Measurements from ENCODE around the gene RNF224. TPM values are rescaled to one million over a fixed set of nuclear protein-coding genes. Genes with fewer than 3 reads are reported as not detected.

The RNF224 gene
- total RNA-seq, result not detected
- polyA plus RNA-seq, result not detected

- Histone ChIP-seq H3K9me3 (ENCODE audit: control insufficient read depth in 1 of 2, low read length in 2 of 2) (no peaks in the 10 kb centered on the region), H3K4me3 (ENCODE audit: low read length in 2 of 2) (no peak within 1 kb of the TSS), H3K27ac (ENCODE audit: low read depth, low read length) (no peak within 1 kb of the TSS), H3K4me1 (ENCODE audit: insufficient read depth, low read length) (peaks cover 18% of the 10 kb centered on the region), H3K36me3 (ENCODE audit: insufficient read depth, low read length) (no peaks in the 10 kb centered on the region), H3K27me3 (ENCODE audit: insufficient read depth, low read length) (no peaks in the 10 kb centered on the region)
- Mint-ChIP-seq H3K4me3 (peak within 1 kb of the TSS in 2 of 8 donors; percentile 5 to 55), H3K27me3 (peaks cover 3 to 4% of the 10 kb centered on the region in 2 donors), H3K27ac (peak within 1 kb of the TSS in 5 of 7 donors; percentile 11 to 79 (median 57)), H3K9me3 (no peaks in the 10 kb centered on the region), H3K4me1 (peaks cover 2 to 19% (median 6%) of the 10 kb centered on the region in 4 donors), H3K36me3 (no peaks in the 10 kb centered on the region)
- ChIA-PET CTCF (ENCODE audit: partially characterized antibody) (interaction anchor here (0.6 to 4.6 kb wide), 15 partner anchors 10 to 181 kb away, joined by 3 to 33 read pairs (median 5); partner anchors contain the start of genes ANAPC2, NPDC1, SSNA1 and TPRN), POLR2A (ENCODE audit: partially characterized antibody) (interaction anchor here (0.5 to 2.0 kb wide), 11 partner anchors 10 to 500 kb away, joined by 3 to 11 read pairs (median 4); partner anchors contain the start of genes ANAPC2, MAN1B1, SSNA1 and TPRN)
- DNase-seq, result peak; percentile 73 to 79 (median 74)
- intact Hi-C loops (cut with micrococcal nuclease), result loop anchor here (1.0 kb wide), 5 partner anchors 51 to 440 kb away; partner anchors contain the start of gene NPDC1
Observed at GRCh38 chr9:137227054-137227852, at the start of gene RNF224. RNF224 (plus strand) TSS chr9:137227502; CDS start chr9:137228336, 834 bp downstream.

- no peak for DNase-seq
- Histone ChIP-seq H3K4me3 (ENCODE audit: low read length in 2 of 2) (no peak overlapping the region), H3K9me3 (ENCODE audit: control insufficient read depth in 1 of 2, low read length in 2 of 2) (no peaks in the 10 kb centered on the region), H3K4me1 (ENCODE audit: insufficient read depth, low read length) (no peaks in the 10 kb centered on the region), H3K36me3 (ENCODE audit: insufficient read depth, low read length) (peaks cover 22% of the 10 kb centered on the region), H3K27me3 (ENCODE audit: insufficient read depth, low read length) (no peaks in the 10 kb centered on the region), H3K27ac (ENCODE audit: low read depth, low read length) (no peak overlapping the region)
- H3K4me1 Mint-ChIP-seq, result peaks cover 2 to 10% (median 7%) of the 10 kb centered on the region in 4 donors
- CTCF ChIA-PET (ENCODE audit: partially characterized antibody), result no interaction called here
- no peak overlapping the region for H3K27ac Mint-ChIP-seq
- intact Hi-C loops (cut with micrococcal nuclease), result no loop called here
- H3K4me3 Mint-ChIP-seq, result no peak overlapping the region
- H3K27me3 Mint-ChIP-seq, result no peaks in the 10 kb centered on the region
- POLR2A ChIA-PET (ENCODE audit: partially characterized antibody), result no interaction called here
- H3K9me3 Mint-ChIP-seq, result no peaks in the 10 kb centered on the region
- H3K36me3 Mint-ChIP-seq, result peaks cover 9 to 24% of the 10 kb centered on the region in 2 donors
Observed at GRCh38 chr9:137178201-137178938, 48.9 kb upstream of the RNF224 start.

GRCh38 chr9:137178939-137179630 is 48.2 kb upstream of the RNF224 start:
- intact Hi-C loops (cut with micrococcal nuclease), result no loop called here
- Mint-ChIP-seq H3K27ac (no peak overlapping the region), H3K9me3 (no peaks in the 10 kb centered on the region), H3K27me3 (no peaks in the 10 kb centered on the region), H3K36me3 (peaks cover 10 to 29% of the 10 kb centered on the region in 2 donors), H3K4me3 (no peak overlapping the region), H3K4me1 (peaks cover 3 to 12% (median 7%) of the 10 kb centered on the region in 4 donors)
- H3K9me3 ChIP-seq (ENCODE audit: control insufficient read depth in 1 of 2, low read length in 2 of 2), result no peaks in the 10 kb centered on the region
- H3K36me3 ChIP-seq (ENCODE audit: insufficient read depth, low read length), result peaks cover 29% of the 10 kb centered on the region
- no peaks in the 10 kb centered on the region for H3K4me1 ChIP-seq (ENCODE audit: insufficient read depth, low read length)
- H3K27ac ChIP-seq (ENCODE audit: low read depth, low read length), result no peak overlapping the region
- H3K4me3 ChIP-seq (ENCODE audit: low read length in 2 of 2), result no peak overlapping the region
- CTCF ChIA-PET (ENCODE audit: partially characterized antibody), result no interaction called here
- POLR2A ChIA-PET (ENCODE audit: partially characterized antibody), result no interaction called here
- no peaks in the 10 kb centered on the region for H3K27me3 ChIP-seq (ENCODE audit: insufficient read depth, low read length)
- DNase-seq, result no peak

GRCh38 chr9:137179761-137180160 is 47.5 kb upstream of the RNF224 start:
- no peak overlapping the region for H3K4me3 Mint-ChIP-seq
- Histone ChIP-seq H3K4me3 (ENCODE audit: low read length in 2 of 2) (no peak overlapping the region), H3K4me1 (ENCODE audit: insufficient read depth, low read length) (no peaks in the 10 kb centered on the region), H3K27me3 (ENCODE audit: insufficient read depth, low read length) (no peaks in the 10 kb centered on the region), H3K9me3 (ENCODE audit: control insufficient read depth in 1 of 2, low read length in 2 of 2) (no peaks in the 10 kb centered on the region), H3K27ac (ENCODE audit: low read depth, low read length) (no peak overlapping the region), H3K36me3 (ENCODE audit: insufficient read depth, low read length) (peaks cover 31% of the 10 kb centered on the region)
- POLR2A ChIA-PET (ENCODE audit: partially characterized antibody), result no interaction called here
- intact Hi-C loops (cut with micrococcal nuclease), result no loop called here
- no peak for DNase-seq
- H3K27me3 Mint-ChIP-seq, result no peaks in the 10 kb centered on the region
- H3K4me1 Mint-ChIP-seq, result peaks cover 7 to 19% (median 8%) of the 10 kb centered on the region in 4 donors
- no peak overlapping the region for H3K27ac Mint-ChIP-seq
- H3K36me3 Mint-ChIP-seq, result peaks cover 15 to 33% of the 10 kb centered on the region in 2 donors
- H3K9me3 Mint-ChIP-seq, result peaks cover 0 to 2% (median 0%) of the 10 kb centered on the region in 8 donors
- CTCF ChIA-PET (ENCODE audit: partially characterized antibody), result no interaction called here

GRCh38 chr9:137180491-137180890 is 46.8 kb upstream of the RNF224 start:
- intact Hi-C loops (cut with micrococcal nuclease), result no loop called here
- Histone ChIP-seq H3K9me3 (ENCODE audit: control insufficient read depth in 1 of 2, low read length in 2 of 2) (no peaks in the 10 kb centered on the region), H3K4me3 (ENCODE audit: low read length in 2 of 2) (no peak overlapping the region), H3K27me3 (ENCODE audit: insufficient read depth, low read length) (no peaks in the 10 kb centered on the region), H3K27ac (ENCODE audit: low read depth, low read length) (no peak overlapping the region), H3K4me1 (ENCODE audit: insufficient read depth, low read length) (peaks cover under 1% of the 10 kb centered on the region), H3K36me3 (ENCODE audit: insufficient read depth, low read length) (peaks cover 34% of the 10 kb centered on the region)
- Mint-ChIP-seq H3K4me1 (peaks cover 7 to 22% (median 8%) of the 10 kb centered on the region in 4 donors), H3K36me3 (peaks cover 15 to 33% of the 10 kb centered on the region in 2 donors), H3K27ac (no peak overlapping the region), H3K4me3 (no peak overlapping the region), H3K9me3 (peaks cover 0 to 2% (median 0%) of the 10 kb centered on the region in 8 donors), H3K27me3 (no peaks in the 10 kb centered on the region)
- CTCF ChIA-PET (ENCODE audit: partially characterized antibody), result no interaction called here
- DNase-seq, result no peak
- POLR2A ChIA-PET (ENCODE audit: partially characterized antibody), result interaction anchor here (1.4 kb wide), 2 partner anchors 21 to 53 kb away, joined by 3 read pairs; no protein-coding TSS in a partner anchor

- Mint-ChIP-seq H3K36me3 (peaks cover 15 to 31% of the 10 kb centered on the region in 2 donors), H3K4me3 (no peak overlapping the region), H3K27ac (no peak overlapping the region), H3K4me1 (peaks cover 3 to 26% (median 9%) of the 10 kb centered on the region in 4 donors), H3K27me3 (no peaks in the 10 kb centered on the region), H3K9me3 (peaks cover 0 to 2% (median 0%) of the 10 kb centered on the region in 8 donors)
- no peaks in the 10 kb centered on the region for H3K9me3 ChIP-seq (ENCODE audit: control insufficient read depth in 1 of 2, low read length in 2 of 2)
- DNase-seq, result no peak
- peaks cover 11% of the 10 kb centered on the region for H3K4me1 ChIP-seq (ENCODE audit: insufficient read depth, low read length)
- H3K27ac ChIP-seq (ENCODE audit: low read depth, low read length), result no peak overlapping the region
- peaks cover 39% of the 10 kb centered on the region for H3K36me3 ChIP-seq (ENCODE audit: insufficient read depth, low read length)
- no peaks in the 10 kb centered on the region for H3K27me3 ChIP-seq (ENCODE audit: insufficient read depth, low read length)
- ChIA-PET POLR2A (ENCODE audit: partially characterized antibody) (interaction anchor here (1.4 kb wide), 2 partner anchors 19 to 54 kb away, joined by 3 read pairs; no protein-coding TSS in a partner anchor), CTCF (ENCODE audit: partially characterized antibody) (interaction anchor here (1.1 kb wide), 1 partner anchor 63 kb away, joined by 3 read pairs; no protein-coding TSS in a partner anchor)
- intact Hi-C loops (cut with micrococcal nuclease), result no loop called here
- no peak overlapping the region for H3K4me3 ChIP-seq (ENCODE audit: low read length in 2 of 2)
Observed at GRCh38 chr9:137181680-137182079, 45.6 kb upstream of the RNF224 start.

Data from CD4-positive, alpha-beta memory T cell (primary cell).